Lung (tissue), 12 donors: Measurements from ENCODE around the gene PLEKHH1. TPM values are rescaled to one million over a fixed set of nuclear protein-coding genes. Genes with fewer than 3 reads are reported as not detected.
"Not testable (repeated sequence)": the region's sequence is repeated elsewhere in the genome, so short reads cannot be mapped to it uniquely, and the experiment has no call there.

Experiments used
- ATAC-seq: fragments of 200-7000 bp; cut with Tn5 transposase; one replicate; pipeline ENCODE4 v1.9.1; 2020; ENCODE audit warnings: moderate number of reproducible peaks; ENCODE audit not compliant: insufficient read depth, low FRiP score
- DNase-seq, 3 donors: peaks; one replicate each; pipeline ENCODE4 v3.0.0-alpha.2; 2013 to 2017
- H3K27ac ChIP-seq, 2 donors: one replicate each; pipeline ENCODE4 v1.5.1; 2013; ENCODE audit warnings: mild to moderate bottlenecking in 2 of 2, moderate library complexity in 2 of 2, control low read depth in 1 of 2, inconsistent platforms in 1 of 2, low read depth in 1 of 2, low read length in 1 of 2
- H3K27me3 ChIP-seq, 3 donors: one replicate each; pipeline ENCODE4 v1.5.1; 2013; ENCODE audit warnings: low read length in 2 of 3; ENCODE audit not compliant: control insufficient read depth in 3 of 3, insufficient read depth in 3 of 3
- H3K36me3 ChIP-seq, 4 donors: one replicate each; pipeline ENCODE4 v1.5.1; 2013; ENCODE audit warnings: low read length in 4 of 4, mild to moderate bottlenecking in 1 of 4, moderate library complexity in 1 of 4; ENCODE audit not compliant: control insufficient read depth in 4 of 4, insufficient read depth in 4 of 4
- H3K4me1 ChIP-seq, 5 donors: one replicate each; pipeline ENCODE4 v1.5.1; 2013; ENCODE audit warnings: low read length in 5 of 5, mild to moderate bottlenecking in 2 of 5, moderate library complexity in 1 of 5; ENCODE audit not compliant: control insufficient read depth in 5 of 5, insufficient read depth in 5 of 5
- H3K4me3 ChIP-seq: one replicate; pipeline ENCODE4 v1.5.1; 2013; ENCODE audit warnings: mild to moderate bottlenecking, control low read depth, moderate library complexity
- H3K9ac ChIP-seq, 2 donors: one replicate each; pipeline ENCODE4 v1.5.1; 2013; ENCODE audit warnings: low read length in 2 of 2, control low read depth in 1 of 2; ENCODE audit not compliant: insufficient read depth in 1 of 2
- H3K9me3 ChIP-seq, 4 donors: one replicate each; pipeline ENCODE4 v1.5.1; 2013; ENCODE audit warnings: low read length in 3 of 4, mild to moderate bottlenecking in 1 of 4, moderate library complexity in 1 of 4; ENCODE audit not compliant: control insufficient read depth in 4 of 4, insufficient read depth in 3 of 4
- WGBS, 2 donors: extraction: QIAGEN DNeasy Blood & Tissue Kit; methylation state at CpG; one replicate each; pipeline ENCODE4 v1.1.7; 2013; 5-methylcytosine and 5-hydroxymethylcytosine counted together
- polyA plus RNA-seq, 2 donors: library from polyadenylated mRNA; stranded (reverse); fragments of 200-250 nt; gene quantifications; one replicate each; pipeline ENCODE4 v1.2.1, GENCODE V29; 2013
- total RNA-seq, 2 donors: library from RNA; depleted of rRNA in 1 of 2; stranded (reverse); fragments of >200 nt in 1 of 2; gene quantifications; one replicate each; pipeline ENCODE4 v1.2.1, GENCODE V29; 2014 to 2021
- TF ChIP-seq, protein P1 (sequence below): IDR thresholded peaks from 2 replicates; pipeline ENCODE4 v1.5.1; 2012; ENCODE audit warnings: mild to moderate bottlenecking; ENCODE audit errors: control extremely low read depth, extremely low read depth
- donor health status: control.
- donor health status: control.
- donor health status: Bipolar disorder and iron deficiency.
- donor health status: healthy.
- donor health status: DM: yes; HTN: yes; CAD: no.

The PLEKHH1 gene
- total and polyA plus RNA-seq, 4 donors: 0.80 to 9.3 (median 2.9) TPM

DNA sequence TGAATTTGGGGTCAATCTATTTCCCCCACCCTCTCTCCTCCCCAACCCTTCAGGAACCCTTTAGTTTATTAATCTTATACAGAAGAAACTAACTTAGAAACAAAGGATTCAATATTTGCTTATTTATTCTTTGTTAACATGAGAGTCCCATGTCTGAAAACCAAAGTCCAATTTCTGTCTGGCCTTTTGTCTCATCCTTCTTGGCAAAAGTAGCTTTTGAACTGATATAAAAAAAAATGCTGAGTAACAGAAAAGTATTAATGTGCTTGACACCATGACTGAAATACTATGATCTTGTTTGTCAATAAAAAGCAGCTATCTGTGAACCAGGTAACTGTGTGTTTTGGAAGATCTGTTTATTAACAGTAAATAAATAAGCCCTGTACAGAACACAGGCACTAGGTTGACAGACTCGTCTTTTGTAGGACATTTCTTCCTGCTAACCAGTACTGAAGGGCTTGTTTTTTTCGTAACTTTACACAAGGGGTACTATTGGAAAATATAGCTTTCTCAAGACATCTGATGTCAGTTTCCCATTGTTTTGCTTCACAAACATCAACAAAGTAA is 56.2 kb downstream of the PLEKHH1 start:
- H3K36me3 ChIP-seq: peaks cover 14 to 32% (median 20%) of the 10 kb centered on the region in 4 donors
- no peak overlapping the region for H3K4me3 ChIP-seq
- H3K27me3 ChIP-seq: no peaks in the 10 kb centered on the region
- ATAC-seq (no peak), DNase-seq (no peak)
- 71 to 95% methylated on average over 2 of the region's 2 CpGs for WGBS, 2 donors
- no peak overlapping the region for H3K9ac ChIP-seq
- TF ChIP-seq, protein P1, sequence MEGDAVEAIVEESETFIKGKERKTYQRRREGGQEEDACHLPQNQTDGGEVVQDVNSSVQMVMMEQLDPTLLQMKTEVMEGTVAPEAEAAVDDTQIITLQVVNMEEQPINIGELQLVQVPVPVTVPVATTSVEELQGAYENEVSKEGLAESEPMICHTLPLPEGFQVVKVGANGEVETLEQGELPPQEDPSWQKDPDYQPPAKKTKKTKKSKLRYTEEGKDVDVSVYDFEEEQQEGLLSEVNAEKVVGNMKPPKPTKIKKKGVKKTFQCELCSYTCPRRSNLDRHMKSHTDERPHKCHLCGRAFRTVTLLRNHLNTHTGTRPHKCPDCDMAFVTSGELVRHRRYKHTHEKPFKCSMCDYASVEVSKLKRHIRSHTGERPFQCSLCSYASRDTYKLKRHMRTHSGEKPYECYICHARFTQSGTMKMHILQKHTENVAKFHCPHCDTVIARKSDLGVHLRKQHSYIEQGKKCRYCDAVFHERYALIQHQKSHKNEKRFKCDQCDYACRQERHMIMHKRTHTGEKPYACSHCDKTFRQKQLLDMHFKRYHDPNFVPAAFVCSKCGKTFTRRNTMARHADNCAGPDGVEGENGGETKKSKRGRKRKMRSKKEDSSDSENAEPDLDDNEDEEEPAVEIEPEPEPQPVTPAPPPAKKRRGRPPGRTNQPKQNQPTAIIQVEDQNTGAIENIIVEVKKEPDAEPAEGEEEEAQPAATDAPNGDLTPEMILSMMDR: no peak
- H3K9me3 ChIP-seq: no peaks in the 10 kb centered on the region
- no peak overlapping the region for H3K27ac ChIP-seq
- H3K4me1 ChIP-seq: no peaks in the 10 kb centered on the region

DNA sequence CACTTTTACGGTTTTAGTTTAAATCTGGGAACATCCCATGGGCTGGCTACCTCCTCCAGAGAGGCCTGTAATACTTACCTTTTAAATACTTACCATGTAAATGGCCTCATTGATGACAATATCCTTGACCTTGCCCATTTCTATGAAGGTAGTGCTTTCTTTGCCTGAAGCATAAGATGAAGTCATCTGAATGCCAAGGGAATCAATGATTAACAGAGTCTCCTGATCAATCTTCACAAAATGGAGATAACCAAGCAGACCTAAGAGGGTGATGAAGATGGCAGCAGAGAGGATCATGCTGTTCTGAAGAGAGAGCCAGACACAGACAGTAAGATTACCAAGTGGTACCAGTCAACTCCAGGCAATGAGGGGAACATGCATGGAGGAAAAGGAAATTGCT is 60.6 kb downstream of the PLEKHH1 start:
- not testable (repeated sequence) for ATAC-seq, DNase-seq, H3K27me3 ChIP-seq, H3K9me3 ChIP-seq, H3K27ac ChIP-seq, H3K9ac ChIP-seq, H3K4me3 ChIP-seq, H3K4me1 ChIP-seq
- WGBS, 2 donors: 0% methylated on average over 1 of the region's 1 CpG
- peaks cover 10 to 19% (median 14%) of the 10 kb centered on the region in 4 donors for H3K36me3 ChIP-seq

DNA sequence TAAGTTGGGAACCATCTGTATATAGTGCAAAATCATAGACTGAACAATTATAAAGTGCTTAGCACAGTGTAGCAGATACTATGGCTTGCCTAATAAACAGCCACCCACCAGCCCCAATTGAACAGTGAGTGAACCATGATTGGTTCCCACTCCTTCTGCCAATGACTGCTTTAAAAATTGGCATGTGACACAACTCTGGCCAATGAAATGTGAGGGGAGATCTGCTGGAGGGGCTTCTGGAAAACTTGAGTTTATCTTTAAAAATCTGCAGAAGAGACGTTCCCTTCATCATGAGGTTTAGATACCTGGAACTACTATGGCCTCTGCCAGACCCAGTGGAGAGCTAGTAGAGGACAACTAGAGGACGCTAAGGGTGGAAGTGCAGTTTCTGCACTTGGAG is 62.3 kb downstream of the PLEKHH1 start:
- Histone ChIP-seq H3K27ac (no peak overlapping the region), H3K4me1 (peaks cover 0 to 8% (median 0%) of the 10 kb centered on the region in 5 donors), H3K9me3 (no peaks in the 10 kb centered on the region), H3K27me3 (no peaks in the 10 kb centered on the region), H3K9ac (no peak overlapping the region), H3K4me3 (no peak overlapping the region), H3K36me3 (peaks cover 3 to 14% (median 9%) of the 10 kb centered on the region in 4 donors)
- ATAC-seq: no peak
- 95 to 96% methylated on average over 2 of the region's 2 CpGs for WGBS, 2 donors
- TF ChIP-seq, protein P1: no peak
- no peak for DNase-seq

DNA sequence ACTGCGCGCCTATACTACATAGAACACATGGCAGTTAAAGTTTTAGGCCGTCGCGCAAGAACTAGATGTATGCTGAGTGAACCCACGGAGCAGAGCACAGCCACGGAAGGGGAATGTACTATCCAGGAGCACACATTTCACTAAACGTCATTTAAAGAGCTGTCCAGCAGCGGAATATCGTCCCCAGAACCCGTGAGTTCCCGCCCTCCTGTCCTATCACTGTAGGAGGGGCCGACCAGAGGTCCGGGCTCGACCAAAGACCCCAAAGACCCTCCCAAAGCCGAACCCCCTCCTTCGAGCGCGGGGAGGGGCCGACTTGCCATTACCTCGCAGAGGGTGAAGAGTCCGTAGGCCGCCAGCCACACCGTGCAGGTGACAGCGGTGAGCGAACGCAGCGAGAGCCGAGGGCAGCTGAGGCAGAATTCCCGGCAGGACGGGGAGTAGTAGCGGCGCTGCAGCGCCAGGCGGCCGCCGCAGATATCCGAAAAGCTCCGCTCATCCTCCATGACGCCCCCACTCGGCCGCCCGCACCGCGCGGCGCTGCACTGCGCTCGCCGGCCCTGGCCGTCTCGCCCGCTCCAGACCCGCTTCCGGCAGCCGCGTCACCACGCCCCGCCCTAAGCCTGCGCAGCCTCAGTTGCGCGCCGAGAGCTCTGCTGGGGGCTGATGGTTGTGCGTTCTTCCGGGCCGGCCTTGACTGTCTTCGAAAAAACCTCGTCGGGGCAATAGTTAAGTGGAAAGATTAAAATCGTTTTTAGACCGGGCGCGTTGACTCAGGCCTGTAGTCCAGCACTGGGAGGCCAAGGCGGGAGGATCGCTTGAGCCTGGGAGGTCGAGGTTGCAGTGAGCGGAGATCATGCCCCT is 66.8 kb downstream of the PLEKHH1 start, which contains the start of gene PIGH:
Gene PIGH, minus strand, starts transcription at position 571 of the 864 bp plus-strand sequence. Its CDS starts 65 bp downstream, at position 506.
- peak; percentile 98 for ATAC-seq
- H3K9me3 ChIP-seq: no peaks in the 10 kb centered on the region
- TF ChIP-seq, protein P1: peak; percentile 17
- peak within 1 kb of the TSS; percentile 80 for H3K4me3 ChIP-seq
- peak within 1 kb of the TSS; percentile 83 to 86 for H3K27ac ChIP-seq
- WGBS, 2 donors: 4% methylated on average over 64 to 77 of the region's 77 CpGs
- DNase-seq: peak; percentile 92 to 94 (median 93)
- no peaks in the 10 kb centered on the region for H3K36me3 ChIP-seq
- peaks cover 0 to 8% (median 0%) of the 10 kb centered on the region in 5 donors for H3K4me1 ChIP-seq
- no peaks in the 10 kb centered on the region for H3K27me3 ChIP-seq
- H3K9ac ChIP-seq: peak within 1 kb of the TSS; percentile 57 to 65

DNA sequence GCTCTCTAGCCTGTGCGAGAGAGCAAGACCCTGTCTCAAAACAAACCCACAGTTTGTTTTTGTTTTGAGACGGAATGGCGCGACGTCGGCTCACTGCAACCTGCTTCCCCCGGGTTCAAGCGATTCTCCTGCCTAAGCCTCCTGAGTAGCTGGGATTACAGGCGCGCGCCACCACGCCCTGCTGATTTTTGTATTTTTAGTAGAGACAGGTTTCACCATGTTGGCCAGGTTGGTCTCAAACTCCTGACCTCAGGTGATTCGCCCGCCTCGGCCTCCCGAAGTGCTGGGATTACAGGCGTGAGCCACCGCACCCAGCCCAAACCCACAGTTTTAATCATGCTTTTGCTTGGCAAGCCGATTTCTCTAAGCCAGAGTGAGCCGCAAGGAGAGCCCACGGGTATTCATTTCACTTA is 67.5 kb downstream of the PLEKHH1 start:
- 83 to 87% methylated on average over 21 of the region's 21 CpGs for WGBS, 2 donors
- DNase-seq: not testable (repeated sequence)
- H3K27ac ChIP-seq: peak overlapping the region; percentile 83 to 86

More for the DNA sequence above, 67.5 kb downstream of the PLEKHH1 start:
- not testable (repeated sequence) for ATAC-seq, H3K27me3 ChIP-seq, H3K36me3 ChIP-seq, H3K9me3 ChIP-seq, H3K4me1 ChIP-seq
- peak overlapping the region; percentile 80 for H3K4me3 ChIP-seq
- H3K9ac ChIP-seq: peak overlapping the region in 1 of 2 donors; percentile 65
